Spinal cord (tissue), 10 donors: ENCODE results near the gene CUL7. TPM values are rescaled to one million over a fixed set of nuclear protein-coding genes. Genes with fewer than 3 reads are reported as not detected.
"Not testable (repeated sequence)": the region's sequence is repeated elsewhere in the genome, so short reads cannot be mapped to it uniquely, and the experiment has no call there.

ENCODE experiments used
- DNase-seq, 6 donors: peaks; one replicate each; pipeline versions ENCODE4 v3.0.0 to v3.0.0-alpha.2; 2013 to 2015; ENCODE audit warnings: low spot score in 6 of 6, low read depth in 4 of 6
- H3K27ac ChIP-seq: one replicate; pipeline ENCODE4 v1.5.1; 2013; ENCODE audit warnings: low read depth, low read length, control low read depth
- H3K27me3 ChIP-seq: one replicate; pipeline ENCODE4 v1.6.1; 2013; ENCODE audit warnings: low read length; ENCODE audit not compliant: control insufficient read depth, insufficient read depth
- H3K36me3 ChIP-seq: one replicate; pipeline ENCODE4 v1.6.1; 2013; ENCODE audit warnings: low read length; ENCODE audit not compliant: control insufficient read depth, insufficient read depth
- H3K4me1 ChIP-seq: one replicate; pipeline ENCODE4 v1.6.1; 2013; ENCODE audit warnings: low read length; ENCODE audit not compliant: control insufficient read depth, insufficient read depth
- H3K4me3 ChIP-seq: one replicate; pipeline ENCODE4 v1.5.1; 2013; ENCODE audit warnings: low read depth, low read length, control low read depth
- H3K9me3 ChIP-seq: one replicate; pipeline ENCODE4 v1.6.1; 2013; ENCODE audit warnings: low read length; ENCODE audit not compliant: control insufficient read depth, insufficient read depth
- WGBS: methylation state at CpG from one replicate; pipeline ENCODE4 v1.1.5; 2013; ENCODE audit warnings: missing lambda C conversion rate; ENCODE audit not compliant: insufficient coverage; 5-methylcytosine and 5-hydroxymethylcytosine counted together
- polyA plus RNA-seq, 2 donors: library from polyadenylated mRNA; unstranded; fragments of 120-200 nt; gene quantifications; one replicate each; pipeline ENCODE4 v1.2.1, GENCODE V29; 2013; ENCODE audit not compliant: insufficient read length in 2 of 2
- total RNA-seq, 2 donors: library from RNA; depleted of rRNA in 1 of 2; stranded (reverse); fragments of 120-200 nt in 1 of 2; fragments of >200 nt in 1 of 2; gene quantifications; one replicate each; pipeline versions ENCODE4 v1.2.3 to v1.2.4, GENCODE V29; 2013 to 2014
- donor health status: healthy.

CUL7 gene
- total and polyA plus RNA-seq, 4 donors: 15.2 to 36.1 (median 22.7) TPM

- H3K27me3 ChIP-seq: no peaks in the 10 kb centered on the region
- peak overlapping the region; percentile 91 for H3K27ac ChIP-seq
- H3K36me3 ChIP-seq: peaks cover 65% of the 10 kb centered on the region
- WGBS: 88% methylated on average over 19 of the region's 19 CpGs
- H3K9me3 ChIP-seq: no peaks in the 10 kb centered on the region
- H3K4me3 ChIP-seq: no peak overlapping the region
- peaks cover 35% of the 10 kb centered on the region for H3K4me1 ChIP-seq
- no peak for DNase-seq
These were observed 1.3 kb downstream of the CUL7 start for GRCh38 chr6:43052225-43052841.

GRCh38 chr6:43050981-43051380 lies 2.7 kb downstream of the CUL7 start:
- DNase-seq: no peak
- no peak overlapping the region for H3K4me3 ChIP-seq
- peaks cover 35% of the 10 kb centered on the region for H3K4me1 ChIP-seq
- 97% methylated on average over 16 of the region's 17 CpGs for WGBS
- peaks cover 69% of the 10 kb centered on the region for H3K36me3 ChIP-seq
- no peak overlapping the region for H3K27ac ChIP-seq
- no peaks in the 10 kb centered on the region for H3K27me3 ChIP-seq
- no peaks in the 10 kb centered on the region for H3K9me3 ChIP-seq

DNA sequence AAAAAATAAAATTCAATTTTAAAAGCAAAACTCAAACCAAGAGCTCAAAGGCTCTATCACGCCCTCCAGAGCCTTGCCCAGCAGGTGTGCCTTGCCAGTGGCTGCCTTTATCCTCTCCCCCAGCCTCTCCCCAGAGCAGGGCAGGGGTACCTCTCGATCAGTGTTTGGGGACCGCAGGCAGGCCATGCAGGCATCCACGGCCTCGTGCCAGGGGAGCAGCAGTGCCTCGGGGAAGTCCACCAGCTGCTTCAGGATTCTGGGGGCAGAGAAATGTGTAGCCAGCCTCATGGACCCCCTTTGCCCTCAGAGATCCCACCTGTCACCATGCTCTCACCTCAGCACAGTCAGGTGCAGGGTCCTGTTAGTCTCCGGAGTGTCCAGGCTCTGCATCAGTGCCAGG lies 5.7 kb downstream of the CUL7 start:
- Histone ChIP-seq H3K36me3 (peaks cover 86% of the 10 kb centered on the region), H3K9me3 (no peaks in the 10 kb centered on the region), H3K4me3 (no peak overlapping the region), H3K27me3 (no peaks in the 10 kb centered on the region), H3K27ac (no peak overlapping the region), H3K4me1 (peaks cover 17% of the 10 kb centered on the region)
- WGBS: 89% methylated on average over 7 of the region's 7 CpGs
- no peak for DNase-seq

DNA sequence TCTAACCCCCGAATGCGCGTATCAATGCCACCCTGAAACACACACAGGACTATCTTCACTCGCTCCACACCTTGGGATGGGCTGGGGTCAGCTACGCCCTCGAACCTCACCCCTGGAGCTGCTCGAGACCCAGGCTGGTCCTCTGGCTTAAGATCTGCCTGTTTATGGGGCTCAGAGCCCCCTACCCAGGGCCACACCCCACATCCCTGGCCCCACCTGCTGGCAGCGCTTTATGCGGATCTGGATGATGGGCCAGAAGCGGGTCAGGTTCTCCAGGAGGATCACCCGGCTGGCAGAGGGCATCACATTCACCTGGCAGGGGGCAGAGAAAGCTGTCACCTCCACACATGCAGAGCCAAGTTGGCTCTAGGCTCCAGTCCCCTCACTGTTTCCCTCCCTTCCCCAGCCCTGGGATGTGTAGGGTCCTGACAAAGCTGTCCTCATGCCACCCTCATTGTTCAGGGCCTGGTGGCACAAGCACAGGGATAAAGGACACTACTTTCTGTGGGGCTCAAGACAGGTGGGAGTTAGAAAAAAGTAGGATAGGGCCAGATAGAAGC lies 8.2 kb downstream of the CUL7 start:
- no peaks in the 10 kb centered on the region for H3K4me1 ChIP-seq
- WGBS: 97% methylated on average over 11 of the region's 11 CpGs

DNA sequence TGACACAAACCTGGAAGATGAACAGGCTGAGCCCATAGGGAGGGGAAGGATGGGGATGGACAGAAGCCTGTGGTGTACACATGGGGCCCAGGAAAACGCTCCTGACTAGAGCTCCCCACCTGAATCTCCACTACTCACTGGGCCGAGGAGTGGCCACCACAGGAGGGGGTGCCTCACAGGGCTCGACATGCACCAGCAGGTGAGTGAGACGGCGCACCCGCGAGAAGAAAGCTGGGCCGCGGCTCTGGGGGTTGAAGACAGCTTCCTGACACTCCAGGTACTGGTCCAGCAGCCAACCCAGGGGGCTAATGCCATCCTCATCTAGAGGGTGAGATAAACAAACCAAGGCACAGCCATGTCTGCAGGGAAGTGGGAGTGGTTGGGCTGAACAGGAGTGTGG lies 10.3 kb downstream of the CUL7 start:
- no peak for DNase-seq
- Histone ChIP-seq H3K27ac (no peak overlapping the region), H3K4me3 (no peak overlapping the region), H3K27me3 (no peaks in the 10 kb centered on the region), H3K36me3 (peaks cover 92% of the 10 kb centered on the region), H3K4me1 (no peaks in the 10 kb centered on the region), H3K9me3 (no peaks in the 10 kb centered on the region)
- WGBS: 94% methylated on average over 8 of the region's 9 CpGs

More for the DNA sequence above, 8.2 kb downstream of the CUL7 start:
- Histone ChIP-seq H3K9me3 (no peaks in the 10 kb centered on the region), H3K4me3 (no peak overlapping the region), H3K36me3 (peaks cover 93% of the 10 kb centered on the region), H3K27me3 (no peaks in the 10 kb centered on the region), H3K27ac (no peak overlapping the region)
- no peak for DNase-seq

GRCh38 chr6:43041475-43041874 lies 12.2 kb downstream of the CUL7 start:
- H3K4me1 ChIP-seq, H3K27ac ChIP-seq, H3K4me3 ChIP-seq, H3K9me3 ChIP-seq, H3K27me3 ChIP-seq, DNase-seq: not testable (repeated sequence)
- WGBS: 66% methylated on average over 4 of the region's 8 CpGs
- peaks cover 92% of the 10 kb centered on the region for H3K36me3 ChIP-seq

DNA sequence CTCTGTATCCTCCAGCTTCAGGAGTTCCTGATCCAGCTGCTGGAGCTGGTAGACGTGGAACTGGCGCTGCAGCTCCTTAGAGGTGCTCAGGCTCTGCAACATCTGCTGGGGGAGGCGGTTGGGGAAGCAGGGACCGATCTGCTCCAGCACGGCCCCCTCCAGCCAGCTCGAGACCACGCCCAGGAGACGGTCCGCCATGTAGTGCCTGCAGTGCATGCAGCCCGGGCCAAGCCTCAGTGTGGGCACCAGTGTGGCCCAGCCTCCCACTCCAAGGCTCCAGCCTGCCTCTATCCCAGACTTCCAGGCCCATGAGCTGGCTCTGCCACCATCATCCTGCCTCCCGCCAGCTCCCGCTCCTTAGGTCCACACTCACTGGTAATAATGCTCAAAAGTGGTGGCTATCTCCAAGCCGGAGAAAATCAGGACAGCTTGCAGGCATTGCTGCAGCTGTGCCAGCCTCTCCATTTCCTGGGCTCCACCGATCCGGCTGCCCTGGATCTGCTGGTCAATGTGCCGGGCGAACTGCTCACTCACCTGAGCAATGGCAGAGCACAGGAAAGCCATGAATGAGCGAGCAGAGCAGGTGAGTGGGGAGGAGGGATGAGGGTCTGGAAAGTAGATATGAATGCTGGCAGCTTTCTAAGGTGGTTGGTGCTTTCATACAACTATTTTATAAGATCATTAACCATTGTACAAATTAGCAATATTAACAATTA lies 13.0 kb downstream of the CUL7 start:
- Histone ChIP-seq H3K4me1 (no peaks in the 10 kb centered on the region), H3K4me3 (no peak overlapping the region), H3K36me3 (peaks cover 89% of the 10 kb centered on the region), H3K27me3 (no peaks in the 10 kb centered on the region), H3K9me3 (no peaks in the 10 kb centered on the region), H3K27ac (no peak overlapping the region)
- DNase-seq: no peak
- WGBS: 92% methylated on average over 16 of the region's 18 CpGs

- Histone ChIP-seq H3K4me3 (no peak overlapping the region), H3K36me3 (peaks cover 87% of the 10 kb centered on the region), H3K9me3 (no peaks in the 10 kb centered on the region), H3K27ac (no peak overlapping the region), H3K4me1 (no peaks in the 10 kb centered on the region), H3K27me3 (no peaks in the 10 kb centered on the region)
- WGBS: 92% methylated on average over 9 of the region's 9 CpGs
- DNase-seq: no peak
These were observed 14.9 kb downstream of the CUL7 start for GRCh38 chr6:43038727-43039126.

DNA sequence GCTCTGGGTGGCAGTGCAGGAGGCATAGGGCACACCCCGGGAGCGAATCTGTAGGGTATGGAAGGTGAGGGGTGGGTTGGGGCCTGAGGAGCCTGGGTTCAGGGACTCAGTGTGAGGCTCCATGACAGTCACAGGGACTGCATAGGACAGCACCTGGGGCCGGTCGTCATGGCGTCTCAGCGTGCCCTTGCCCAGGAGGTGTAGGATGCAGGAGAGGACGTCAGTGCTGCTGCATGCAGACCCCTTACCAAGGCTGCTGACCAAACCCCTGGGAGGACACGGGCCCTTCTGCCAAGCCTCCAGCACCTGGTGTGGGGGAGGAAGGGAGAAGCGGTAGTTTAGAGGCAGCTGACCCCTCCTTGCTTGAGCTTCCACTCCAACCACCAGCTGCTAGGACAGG lies 15.9 kb downstream of the CUL7 start:
- peaks cover 77% of the 10 kb centered on the region for H3K36me3 ChIP-seq
- DNase-seq: no peak
- no peaks in the 10 kb centered on the region for H3K4me1 ChIP-seq
- no peak overlapping the region for H3K27ac ChIP-seq
- no peak overlapping the region for H3K4me3 ChIP-seq
- 97% methylated on average over 7 of the region's 9 CpGs for WGBS
- no peaks in the 10 kb centered on the region for H3K9me3 ChIP-seq
- H3K27me3 ChIP-seq: no peaks in the 10 kb centered on the region

DNA sequence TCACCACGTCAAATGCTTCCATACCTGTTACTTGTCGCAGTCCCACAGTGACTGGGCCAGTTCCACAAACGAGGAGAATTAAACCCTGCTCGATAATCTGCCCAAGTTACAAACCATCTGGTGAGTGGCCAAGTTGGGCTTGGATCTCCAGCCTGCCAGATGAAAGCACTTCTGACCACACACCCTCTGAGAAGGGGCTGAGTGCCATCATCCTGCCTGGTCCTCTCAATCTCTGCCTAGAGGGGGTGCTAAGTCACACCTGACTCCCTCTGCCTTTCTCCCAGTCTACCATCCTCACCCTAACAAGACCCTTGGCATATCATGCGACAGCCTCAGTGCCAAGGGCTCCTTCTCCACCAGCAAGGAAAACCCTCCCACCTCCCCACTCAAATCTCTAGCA lies 16.5 kb downstream of the CUL7 start:
- H3K27ac ChIP-seq: no peak overlapping the region
- no peaks in the 10 kb centered on the region for H3K9me3 ChIP-seq
- no peak for DNase-seq
- no peaks in the 10 kb centered on the region for H3K27me3 ChIP-seq
- no peak overlapping the region for H3K4me3 ChIP-seq
- no peaks in the 10 kb centered on the region for H3K4me1 ChIP-seq
- 94% methylated on average over 5 of the region's 5 CpGs for WGBS
- H3K36me3 ChIP-seq: peaks cover 76% of the 10 kb centered on the region
